HFF-Myc (cell line): ENCODE data around the gene ADGRA1.

ENCODE experiments used
- DNase-seq: peaks from one replicate; pipeline ENCODE4 v3.0.0-alpha.2; 2011; ENCODE audit warnings: low read depth; ENCODE audit errors: extremely low read depth
- H3K4me3 ChIP-seq: replicated peaks from 2 replicates; pipeline ENCODE4 v1.5.1; 2011; ENCODE audit warnings: low read depth, mild to moderate bottlenecking, control low read depth, low read length
- CTCF ChIP-seq: IDR thresholded peaks from 2 replicates; pipeline ENCODE4 v1.5.1; 2012; ENCODE audit warnings: mild to moderate bottlenecking, low read depth, low read length, control low read depth; ENCODE audit errors: missing control alignments

ADGRA1 gene

GRCh38 chr10:133098426-133099124, 10.9 kb downstream of the ADGRA1 start:
- H3K4me3 ChIP-seq, result no peak overlapping the region
- TF ChIP-seq CTCF, result no peak
- DNase-seq, result no peak

- no peak for DNase-seq
- no peak for TF ChIP-seq CTCF
Observed at GRCh38 chr10:133099571-133099970, 11.8 kb downstream of the ADGRA1 start.

GRCh38 chr10:133100186-133100585, 12.5 kb downstream of the ADGRA1 start:
- no peak overlapping the region for H3K4me3 ChIP-seq
- TF ChIP-seq CTCF, result no peak
- no peak for DNase-seq

More at GRCh38 chr10:133099571-133099970, 11.8 kb downstream of the ADGRA1 start:
- H3K4me3 ChIP-seq, result no peak overlapping the region

GRCh38 chr10:133100706-133101415, 13.1 kb downstream of the ADGRA1 start:
- no peak overlapping the region for H3K4me3 ChIP-seq
- TF ChIP-seq CTCF, result no peak
- DNase-seq, result no peak

- no peak overlapping the region for H3K4me3 ChIP-seq
- TF ChIP-seq CTCF, result no peak
- DNase-seq, result no peak
Observed at GRCh38 chr10:133101416-133101810, 13.7 kb downstream of the ADGRA1 start.

- H3K4me3 ChIP-seq, result no peak overlapping the region
- no peak for TF ChIP-seq CTCF
- DNase-seq, result no peak
Observed at GRCh38 chr10:133102415-133103095, 14.8 kb downstream of the ADGRA1 start.
